GM23338 (cell line): Measurements from ENCODE around the gene CFAP100. TPM values are rescaled to one million over a fixed set of nuclear protein-coding genes. Genes with fewer than 3 reads are reported as not detected.

ENCODE experiments used
- ATAC-seq: fragments of 200-7000 bp; cut with Tn5 transposase; 3 replicates; pipeline ENCODE4 v1.9.1; 2020
- DNase-seq: peaks from one replicate; pipeline ENCODE4 v3.0.0-alpha.2; 2015; ENCODE audit warnings: low spot score
- H2AFZ ChIP-seq: fragments of 200-600 bp; sonication (generic); 2 replicates; pipeline ENCODE4 v1.8.0; 2016; ENCODE audit warnings: antibody characterized with exemption, mild to moderate bottlenecking, moderate library complexity
- H3F3A ChIP-seq: fragments of 200-600 bp; sonication (generic); replicated peaks from 2 replicates; pipeline ENCODE4 v1.8.0; 2017; ENCODE audit warnings: antibody characterized with exemption, mixed run types, low read depth
- H3K27ac ChIP-seq: fragments of 200-600 bp; sonication (generic); 2 replicates; pipeline ENCODE4 v1.6.1; 2016; ENCODE audit warnings: low read depth
- H3K27me3 ChIP-seq: fragments of 200-600 bp; sonication (generic); 2 replicates; pipeline ENCODE4 v1.8.0; 2016; ENCODE audit warnings: mild to moderate bottlenecking, mixed run types, moderate library complexity; ENCODE audit not compliant: insufficient read depth
- H3K36me3 ChIP-seq: fragments of 200-600 bp; sonication (generic); 2 replicates; pipeline ENCODE4 v1.8.0; 2016; ENCODE audit warnings: mild to moderate bottlenecking; ENCODE audit not compliant: insufficient read depth
- H3K4me1 ChIP-seq: fragments of 200-600 bp; sonication (generic); 2 replicates; pipeline ENCODE4 v1.8.0; 2016; ENCODE audit warnings: mild to moderate bottlenecking, moderate library complexity; ENCODE audit not compliant: insufficient read depth
- H3K4me2 ChIP-seq: fragments of 200-600 bp; sonication (generic); 2 replicates; pipeline ENCODE4 v1.7.1; 2017; ENCODE audit warnings: mixed run types
- H3K4me3 ChIP-seq: fragments of 200-600 bp; sonication (generic); 2 replicates; pipeline ENCODE4 v1.6.1; 2016; ENCODE audit warnings: mixed run types
- H3K79me2 ChIP-seq: fragments of 200-600 bp; sonication (generic); replicated peaks from 2 replicates; pipeline ENCODE4 v1.8.0; 2017; ENCODE audit warnings: mild to moderate bottlenecking; ENCODE audit not compliant: insufficient read depth
- H3K9me2 ChIP-seq: fragments of 200-600 bp; sonication (generic); 2 replicates; pipeline ENCODE4 v1.8.0; 2017; ENCODE audit not compliant: insufficient read depth
- H4K20me1 ChIP-seq: fragments of 200-600 bp; sonication (generic); replicated peaks from 2 replicates; pipeline ENCODE4 v1.8.0; 2017; ENCODE audit warnings: mild to moderate bottlenecking; ENCODE audit not compliant: insufficient read depth
- H3K27ac Mint-ChIP-seq: 2 replicates; pipeline ENCODE4 v1.8.0; 2020; ENCODE audit warnings: inconsistent platforms, mild to moderate bottlenecking, moderate library complexity, mixed read lengths
- H3K27me3 Mint-ChIP-seq: 3 replicates; pipeline ENCODE4 v1.8.0; 2022; ENCODE audit warnings: low read depth, mild to moderate bottlenecking, moderate library complexity, mixed read lengths, inconsistent platforms; ENCODE audit not compliant: insufficient read depth, poor library complexity
- H3K36me3 Mint-ChIP-seq: 3 replicates; pipeline ENCODE4 v1.8.0; 2021; ENCODE audit warnings: low read depth, mild to moderate bottlenecking, inconsistent platforms, moderate library complexity, mixed read lengths
- H3K4me1 Mint-ChIP-seq: 3 replicates; pipeline ENCODE4 v1.8.0; 2020; ENCODE audit warnings: mild to moderate bottlenecking, inconsistent platforms, mixed read lengths
- H3K4me3 Mint-ChIP-seq: 3 replicates; pipeline ENCODE4 v1.8.0; 2021; ENCODE audit warnings: moderate library complexity, mild to moderate bottlenecking, inconsistent platforms, mixed read lengths
- H3K9me3 Mint-ChIP-seq: 3 replicates; pipeline ENCODE4 v1.8.0; 2020; ENCODE audit warnings: moderate library complexity, mild to moderate bottlenecking, inconsistent platforms, mixed read lengths
- CREB1 ChIP-seq: fragments of 250-450 bp; sonication (Bioruptor Pico); IDR thresholded peaks from 2 replicates; pipeline ENCODE4 v1.5.0; 2020; ENCODE audit warnings: low read depth, mild to moderate bottlenecking, moderate library complexity
- EZH2 ChIP-seq: fragments of 200-600 bp; sonication (generic); IDR thresholded peaks from one replicate; pipeline ENCODE4 v1.8.0; 2017; ENCODE audit warnings: antibody characterized with exemption, mild to moderate bottlenecking, low read depth; ENCODE audit not compliant: unreplicated experiment
- EZH2phosphoT487 ChIP-seq: fragments of 200-600 bp; sonication (generic); IDR thresholded peaks from one replicate; pipeline ENCODE4 v1.8.1; 2018; ENCODE audit warnings: antibody characterized with exemption; ENCODE audit not compliant: unreplicated experiment
- POLR2AphosphoS5 ChIP-seq: IDR thresholded peaks from 2 replicates; pipeline ENCODE4 v1.6.1; 2016; ENCODE audit warnings: antibody characterized with exemption, low read depth
- polyA plus RNA-seq: library from polyadenylated mRNA; unstranded; fragments of >200 nt; fragmentation: Nextera tagmentation; extraction: Ambion mirVana; gene quantifications from 2 replicates; pipeline ENCODE4 v1.2.1, GENCODE V29; 2016
- total RNA-seq: library from RNA; depleted of rRNA; stranded (reverse); fragments of >200 nt; shearing (Covaris generic); gene quantifications from 2 replicates; pipeline ENCODE4 v1.2.3, GENCODE V29; 2014
- TF ChIP-seq, protein P1 (sequence below): fragments of 250-450 bp; sonication (Bioruptor Pico); IDR thresholded peaks from 2 replicates; pipeline ENCODE4 v1.5.0; 2020; ENCODE audit warnings: mild to moderate bottlenecking, moderate library complexity

The CFAP100 gene
- total and polyA plus RNA-seq, 2 experiments from 2014 or later = 0.07 TPM; not detected in 1

DNA sequence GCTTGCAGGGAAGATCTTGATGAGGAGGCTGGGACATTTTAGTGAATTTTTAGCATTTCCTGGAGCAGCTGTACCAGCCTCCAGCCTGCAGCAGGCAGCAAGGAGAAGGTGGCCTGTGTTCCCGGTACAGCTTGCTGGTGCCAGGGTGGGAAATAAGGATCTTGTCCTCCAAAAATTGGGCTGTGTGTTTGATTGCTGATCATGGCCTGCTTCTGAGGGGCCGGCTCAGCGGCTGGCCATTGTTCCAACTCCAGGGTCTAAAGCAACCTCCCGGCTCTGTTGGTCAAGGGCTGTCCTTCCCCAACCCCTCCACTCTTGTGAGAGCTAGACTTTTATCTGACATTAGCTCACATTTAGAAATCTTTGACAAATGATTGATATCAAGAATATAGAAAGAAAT, 5.0 kb downstream of the CFAP100 start:
- no peak overlapping the region for H2AFZ ChIP-seq
- no peak overlapping the region for H3K27ac Mint-ChIP-seq
- H3K4me3 ChIP-seq = no peak overlapping the region
- TF ChIP-seq POLR2AphosphoS5 (no peak), EZH2phosphoT487 (no peak), EZH2 (no peak)
- TF ChIP-seq, protein P1, sequence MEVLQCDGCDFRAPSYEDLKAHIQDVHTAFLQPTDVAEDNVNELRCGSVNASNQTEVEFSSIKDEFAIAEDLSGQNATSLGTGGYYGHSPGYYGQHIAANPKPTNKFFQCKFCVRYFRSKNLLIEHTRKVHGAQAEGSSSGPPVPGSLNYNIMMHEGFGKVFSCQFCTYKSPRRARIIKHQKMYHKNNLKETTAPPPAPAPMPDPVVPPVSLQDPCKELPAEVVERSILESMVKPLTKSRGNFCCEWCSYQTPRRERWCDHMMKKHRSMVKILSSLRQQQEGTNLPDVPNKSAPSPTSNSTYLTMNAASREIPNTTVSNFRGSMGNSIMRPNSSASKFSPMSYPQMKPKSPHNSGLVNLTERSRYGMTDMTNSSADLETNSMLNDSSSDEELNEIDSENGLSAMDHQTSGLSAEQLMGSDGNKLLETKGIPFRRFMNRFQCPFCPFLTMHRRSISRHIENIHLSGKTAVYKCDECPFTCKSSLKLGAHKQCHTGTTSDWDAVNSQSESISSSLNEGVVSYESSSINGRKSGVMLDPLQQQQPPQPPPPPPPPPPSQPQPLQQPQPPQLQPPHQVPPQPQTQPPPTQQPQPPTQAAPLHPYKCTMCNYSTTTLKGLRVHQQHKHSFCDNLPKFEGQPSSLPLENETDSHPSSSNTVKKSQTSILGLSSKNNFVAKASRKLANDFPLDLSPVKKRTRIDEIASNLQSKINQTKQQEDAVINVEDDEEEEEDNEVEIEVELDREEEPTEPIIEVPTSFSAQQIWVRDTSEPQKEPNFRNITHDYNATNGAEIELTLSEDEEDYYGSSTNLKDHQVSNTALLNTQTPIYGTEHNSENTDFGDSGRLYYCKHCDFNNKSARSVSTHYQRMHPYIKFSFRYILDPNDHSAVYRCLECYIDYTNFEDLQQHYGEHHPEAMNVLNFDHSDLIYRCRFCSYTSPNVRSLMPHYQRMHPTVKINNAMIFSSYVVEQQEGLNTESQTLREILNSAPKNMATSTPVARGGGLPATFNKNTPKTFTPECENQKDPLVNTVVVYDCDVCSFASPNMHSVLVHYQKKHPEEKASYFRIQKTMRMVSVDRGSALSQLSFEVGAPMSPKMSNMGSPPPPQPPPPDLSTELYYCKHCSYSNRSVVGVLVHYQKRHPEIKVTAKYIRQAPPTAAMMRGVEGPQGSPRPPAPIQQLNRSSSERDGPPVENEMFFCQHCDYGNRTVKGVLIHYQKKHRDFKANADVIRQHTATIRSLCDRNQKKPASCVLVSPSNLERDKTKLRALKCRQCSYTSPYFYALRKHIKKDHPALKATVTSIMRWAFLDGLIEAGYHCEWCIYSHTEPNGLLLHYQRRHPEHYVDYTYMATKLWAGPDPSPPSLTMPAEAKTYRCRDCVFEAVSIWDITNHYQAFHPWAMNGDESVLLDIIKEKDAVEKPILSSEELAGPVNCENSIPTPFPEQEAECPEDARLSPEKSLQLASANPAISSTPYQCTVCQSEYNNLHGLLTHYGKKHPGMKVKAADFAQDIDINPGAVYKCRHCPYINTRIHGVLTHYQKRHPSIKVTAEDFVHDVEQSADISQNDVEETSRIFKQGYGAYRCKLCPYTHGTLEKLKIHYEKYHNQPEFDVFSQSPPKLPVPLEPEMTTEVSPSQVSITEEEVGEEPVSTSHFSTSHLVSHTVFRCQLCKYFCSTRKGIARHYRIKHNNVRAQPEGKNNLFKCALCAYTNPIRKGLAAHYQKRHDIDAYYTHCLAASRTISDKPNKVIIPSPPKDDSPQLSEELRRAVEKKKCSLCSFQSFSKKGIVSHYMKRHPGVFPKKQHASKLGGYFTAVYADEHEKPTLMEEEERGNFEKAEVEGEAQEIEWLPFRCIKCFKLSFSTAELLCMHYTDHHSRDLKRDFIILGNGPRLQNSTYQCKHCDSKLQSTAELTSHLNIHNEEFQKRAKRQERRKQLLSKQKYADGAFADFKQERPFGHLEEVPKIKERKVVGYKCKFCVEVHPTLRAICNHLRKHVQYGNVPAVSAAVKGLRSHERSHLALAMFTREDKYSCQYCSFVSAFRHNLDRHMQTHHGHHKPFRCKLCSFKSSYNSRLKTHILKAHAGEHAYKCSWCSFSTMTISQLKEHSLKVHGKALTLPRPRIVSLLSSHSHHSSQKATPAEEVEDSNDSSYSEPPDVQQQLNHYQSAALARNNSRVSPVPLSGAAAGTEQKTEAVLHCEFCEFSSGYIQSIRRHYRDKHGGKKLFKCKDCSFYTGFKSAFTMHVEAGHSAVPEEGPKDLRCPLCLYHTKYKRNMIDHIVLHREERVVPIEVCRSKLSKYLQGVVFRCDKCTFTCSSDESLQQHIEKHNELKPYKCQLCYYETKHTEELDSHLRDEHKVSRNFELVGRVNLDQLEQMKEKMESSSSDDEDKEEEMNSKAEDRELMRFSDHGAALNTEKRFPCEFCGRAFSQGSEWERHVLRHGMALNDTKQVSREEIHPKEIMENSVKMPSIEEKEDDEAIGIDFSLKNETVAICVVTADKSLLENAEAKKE (CRISPR knock-in tag) = no peak
- H3K9me3 Mint-ChIP-seq = no peaks in the 10 kb centered on the region
- H3K4me2 ChIP-seq = no peak overlapping the region
- no peaks in the 10 kb centered on the region for H4K20me1 ChIP-seq
- no peaks in the 10 kb centered on the region for H3K79me2 ChIP-seq
- ATAC-seq (no peak), DNase-seq (no peak)
- peaks cover 4% of the 10 kb centered on the region; the same call in 1 of the 2 replicates for H3K4me1 ChIP-seq
- no peaks in the 10 kb centered on the region for H3F3A ChIP-seq
- no peaks in the 10 kb centered on the region for H3K9me2 ChIP-seq
- no peaks in the 10 kb centered on the region; the same call in 2 of the 3 replicates for H3K36me3 Mint-ChIP-seq
- peaks cover 15% of the 10 kb centered on the region for H3K27me3 Mint-ChIP-seq
- H3K27me3 ChIP-seq = peaks cover 15% of the 10 kb centered on the region
- no peak overlapping the region for H3K27ac ChIP-seq
- H3K36me3 ChIP-seq = no peaks in the 10 kb centered on the region
- peaks cover 23% of the 10 kb centered on the region for H3K4me1 Mint-ChIP-seq
- no peak overlapping the region for H3K4me3 Mint-ChIP-seq

DNA sequence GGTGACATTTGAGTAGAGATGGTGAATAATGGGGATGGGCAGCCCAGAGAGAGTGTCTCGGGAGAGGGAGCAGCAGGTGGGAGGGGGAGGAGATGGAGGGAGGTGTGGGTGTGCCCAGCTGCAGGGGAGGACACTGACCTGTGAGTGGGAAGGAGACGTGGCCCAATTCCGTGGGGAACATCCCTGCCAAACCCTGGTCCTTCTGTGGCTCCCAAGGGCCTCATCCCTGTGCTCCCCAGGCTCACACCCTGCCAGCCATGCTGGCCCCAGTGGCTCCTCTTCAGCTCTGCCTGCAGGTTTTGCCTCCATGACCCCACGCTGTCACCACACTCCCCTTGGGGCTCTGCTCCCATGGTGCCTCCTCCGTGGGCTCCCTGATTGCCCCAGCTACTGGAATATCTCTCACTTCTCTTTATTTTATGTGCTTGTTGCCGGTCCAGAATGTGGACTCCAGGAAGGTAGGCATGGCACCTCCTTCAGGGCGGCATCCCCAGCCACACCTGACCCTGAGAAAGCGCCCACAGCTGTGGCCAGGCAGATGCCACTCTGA, 7.0 kb downstream of the CFAP100 start:
- no peak overlapping the region for H3K27ac ChIP-seq
- ATAC-seq = no peak
- peaks cover 3% of the 10 kb centered on the region for H3K27me3 Mint-ChIP-seq
- TF ChIP-seq CREB1 (CRISPR knock-in tag) = no peak
- TF ChIP-seq, protein P1 (CRISPR knock-in tag) = no peak

More for the DNA sequence above, 7.0 kb downstream of the CFAP100 start:
- H3K27ac Mint-ChIP-seq = no peak overlapping the region; the same call in none of the 2 replicates
- Histone ChIP-seq H2AFZ (no peak overlapping the region), H3K79me2 (no peaks in the 10 kb centered on the region), H3K9me2 (no peaks in the 10 kb centered on the region; the same call in 1 of the 2 replicates), H4K20me1 (no peaks in the 10 kb centered on the region), H3F3A (no peaks in the 10 kb centered on the region), H3K4me3 (no peak overlapping the region), H3K27me3 (no peaks in the 10 kb centered on the region), H3K4me1 (no peaks in the 10 kb centered on the region), H3K36me3 (no peaks in the 10 kb centered on the region), H3K4me2 (no peak overlapping the region)
- no peak overlapping the region for H3K4me3 Mint-ChIP-seq
- peaks cover 19% of the 10 kb centered on the region for H3K4me1 Mint-ChIP-seq
- no peaks in the 10 kb centered on the region; the same call in 2 of the 3 replicates for H3K36me3 Mint-ChIP-seq
- no peak for DNase-seq
- no peaks in the 10 kb centered on the region for H3K9me3 Mint-ChIP-seq
